Activated effector memory CD4-positive, alpha-beta T cell treated with Interleukin-2 at 50 U/mL for 16 hours (primary cell): ENCODE results near the gene ELL2.

Source experiments
- DNase-seq: peaks from one replicate; pipeline ENCODE4 v3.0.0-alpha.2; 2020

The ELL2 gene

DNA sequence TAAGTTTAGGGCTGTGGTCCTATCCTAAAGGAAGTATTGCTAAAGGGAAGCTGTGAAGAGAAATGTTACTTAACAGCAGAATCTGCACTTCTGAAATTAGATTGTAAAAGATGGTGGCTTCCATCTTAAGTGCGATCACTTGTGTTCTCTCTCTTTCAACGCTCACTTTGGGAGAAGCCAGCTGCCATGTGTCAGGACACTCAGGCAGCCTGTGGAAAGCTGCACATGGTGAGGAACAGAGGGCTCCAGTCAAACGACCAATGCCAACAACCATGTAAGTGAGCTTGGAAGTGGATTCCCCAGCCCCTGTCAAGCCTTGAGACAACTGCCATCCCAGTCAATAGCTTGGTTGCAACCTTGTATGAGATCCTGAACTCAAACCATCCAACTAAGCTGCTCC lies 87.4 kb downstream of the ELL2 start:
- DNase-seq = no peak

GRCh38 chr5:95873351-95873750 lies 88.3 kb downstream of the ELL2 start:
- DNase-seq = no peak

DNA sequence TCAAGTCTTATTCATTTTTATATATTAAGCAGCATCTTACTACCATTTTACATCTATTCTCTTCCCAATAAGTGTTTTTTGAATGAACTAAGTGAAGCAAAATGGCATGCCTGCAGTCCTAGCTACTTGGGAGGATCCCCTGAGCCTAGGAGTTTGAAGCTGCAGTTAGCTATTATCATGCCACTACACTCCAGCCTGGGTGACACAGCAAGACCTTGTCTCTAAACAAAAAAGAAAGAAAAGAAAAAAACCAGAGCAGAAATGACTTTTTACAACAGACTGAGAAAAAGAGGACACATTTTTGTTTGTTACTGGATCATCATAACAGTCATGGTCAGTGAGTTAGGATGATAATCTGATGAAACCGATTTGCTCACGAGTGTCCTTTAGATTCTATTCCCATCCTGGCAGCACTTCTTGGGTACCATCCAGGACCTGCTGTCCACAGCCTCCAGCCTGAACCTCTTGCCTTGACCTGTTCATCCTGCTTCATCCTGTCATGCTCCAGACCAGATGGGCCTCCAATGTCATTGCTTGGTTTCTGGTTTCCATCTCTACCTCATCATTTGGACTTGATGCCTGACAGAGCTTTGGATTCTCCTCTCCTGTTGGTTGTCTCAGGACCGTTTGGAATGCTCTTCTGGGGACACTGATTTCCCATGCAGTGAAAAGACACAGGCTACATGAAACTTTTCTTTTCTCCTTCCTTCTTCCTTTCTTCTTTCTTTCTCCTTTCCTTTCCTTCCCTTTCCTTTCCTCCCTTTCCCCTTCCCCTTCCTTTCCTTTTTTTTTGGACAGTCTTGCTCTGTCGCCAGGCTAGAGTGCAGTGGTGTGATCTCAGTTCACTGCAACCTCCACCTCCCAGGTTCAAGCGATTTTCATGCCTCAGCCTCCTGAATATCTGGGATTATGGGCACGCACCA lies 89.0 kb downstream of the ELL2 start:
- DNase-seq = no peak

DNA sequence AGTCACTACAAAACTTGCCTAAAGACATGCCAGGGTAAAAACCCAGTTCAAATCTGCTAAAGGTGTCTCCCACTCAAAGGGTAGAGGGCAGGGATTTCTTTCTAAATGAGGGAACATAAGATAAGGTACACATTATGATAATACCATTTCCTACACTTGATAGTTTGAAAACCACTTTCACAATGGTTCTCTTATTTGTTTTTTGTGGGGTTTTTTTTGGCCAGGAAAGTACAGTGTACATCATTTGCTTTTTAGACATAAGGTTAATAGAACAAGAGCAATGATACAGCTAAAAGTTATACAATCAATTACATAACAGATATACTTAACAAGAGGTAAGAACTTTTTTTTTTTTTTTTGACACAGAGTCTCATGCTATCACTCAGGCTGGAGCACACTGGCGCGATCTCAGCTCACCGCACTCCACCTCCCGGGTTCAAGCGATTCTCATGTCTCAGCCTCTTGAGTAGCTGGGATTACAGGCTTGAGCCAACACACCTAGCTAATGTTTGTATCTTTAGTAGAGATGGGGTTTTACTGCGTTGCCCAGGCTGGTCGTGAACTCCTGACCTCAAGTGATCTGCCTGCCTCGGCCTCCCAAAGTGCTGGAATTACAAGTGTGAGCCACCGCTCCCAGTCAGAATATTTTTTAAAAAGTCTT lies 90.4 kb downstream of the ELL2 start:
- no peak for DNase-seq

DNA sequence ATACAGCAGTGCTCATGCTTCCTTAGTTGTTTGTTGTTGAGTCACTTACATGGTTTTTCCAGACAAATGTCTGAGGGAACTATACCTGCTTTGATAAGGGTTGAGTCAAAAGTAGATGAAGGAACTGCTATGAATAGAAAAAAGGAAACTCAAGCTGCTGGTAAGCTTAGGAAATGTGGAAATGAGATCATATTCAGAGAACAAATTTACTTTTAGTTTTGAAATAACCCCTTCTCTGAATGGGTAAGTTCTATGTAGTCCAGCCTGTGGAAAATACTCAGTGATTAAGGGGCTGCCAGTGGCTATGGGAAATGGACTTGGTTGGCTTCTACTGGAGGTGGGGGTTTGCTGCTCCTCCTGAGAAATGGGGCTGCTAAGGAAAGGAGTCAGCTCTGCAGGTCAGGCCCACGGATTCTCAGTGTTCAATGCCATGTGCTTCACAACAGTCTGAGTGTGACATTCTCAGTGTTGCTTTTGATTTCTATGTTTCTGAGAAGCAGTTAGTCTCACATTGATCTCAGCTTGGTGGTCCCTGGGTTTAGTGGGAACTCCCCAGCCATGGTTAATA lies 91.5 kb downstream of the ELL2 start:
- no peak for DNase-seq

DNA sequence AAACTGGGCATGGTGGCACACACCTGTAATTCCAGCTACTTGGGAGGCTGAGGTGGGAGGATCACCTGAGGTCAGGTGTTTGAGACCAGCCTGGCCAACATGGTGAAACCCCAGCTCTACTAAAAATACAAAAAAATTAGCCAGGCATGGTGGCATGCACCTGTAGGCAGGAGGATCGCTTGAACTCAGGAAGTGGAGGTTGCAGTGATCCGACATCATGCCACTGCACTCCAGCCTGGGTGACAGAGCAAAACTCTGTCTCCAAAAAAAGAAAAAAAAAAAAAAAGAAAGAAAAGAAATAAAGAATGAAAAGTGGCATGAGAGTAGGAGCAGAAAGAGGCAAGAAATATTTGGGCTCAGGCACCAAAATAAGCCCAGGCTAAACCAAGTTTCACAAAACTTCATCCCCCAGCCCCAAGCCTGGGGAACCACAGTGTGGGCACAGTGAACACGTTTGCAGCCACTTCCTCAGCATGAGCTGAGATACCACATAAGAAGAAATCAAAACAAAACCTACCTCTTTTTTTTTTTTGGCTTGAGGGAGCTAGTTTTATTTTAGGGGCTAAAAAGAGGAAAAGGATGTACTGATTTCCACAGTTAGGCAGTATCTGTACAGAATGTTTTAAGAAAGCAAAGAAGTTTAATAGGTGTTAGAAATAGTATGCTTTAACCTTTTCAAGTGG lies 92.3 kb downstream of the ELL2 start:
- DNase-seq = peak; percentile 39

DNA sequence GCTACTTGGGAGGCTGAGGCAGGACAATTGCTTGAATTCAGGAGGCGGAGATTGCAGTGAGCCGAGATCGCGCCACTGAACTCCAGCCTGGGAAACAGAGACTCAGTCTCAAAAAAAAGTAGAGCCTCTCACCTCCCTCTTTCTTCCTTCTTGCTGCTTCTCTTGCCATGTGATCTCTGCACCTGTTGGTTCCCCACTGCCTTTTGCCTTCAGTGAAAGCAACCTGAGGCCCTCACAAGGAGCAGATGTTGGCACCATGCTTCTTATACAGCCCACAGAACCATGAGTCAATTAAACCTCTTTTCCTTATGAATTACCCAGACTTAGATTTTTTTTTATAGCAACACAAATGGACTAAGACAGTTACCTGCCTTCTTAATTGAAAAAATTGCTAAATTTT lies 93.5 kb downstream of the ELL2 start:
- DNase-seq = no peak

GRCh38 chr5:95866435-95867040 lies 95.1 kb downstream of the ELL2 start:
- DNase-seq = no peak

DNA sequence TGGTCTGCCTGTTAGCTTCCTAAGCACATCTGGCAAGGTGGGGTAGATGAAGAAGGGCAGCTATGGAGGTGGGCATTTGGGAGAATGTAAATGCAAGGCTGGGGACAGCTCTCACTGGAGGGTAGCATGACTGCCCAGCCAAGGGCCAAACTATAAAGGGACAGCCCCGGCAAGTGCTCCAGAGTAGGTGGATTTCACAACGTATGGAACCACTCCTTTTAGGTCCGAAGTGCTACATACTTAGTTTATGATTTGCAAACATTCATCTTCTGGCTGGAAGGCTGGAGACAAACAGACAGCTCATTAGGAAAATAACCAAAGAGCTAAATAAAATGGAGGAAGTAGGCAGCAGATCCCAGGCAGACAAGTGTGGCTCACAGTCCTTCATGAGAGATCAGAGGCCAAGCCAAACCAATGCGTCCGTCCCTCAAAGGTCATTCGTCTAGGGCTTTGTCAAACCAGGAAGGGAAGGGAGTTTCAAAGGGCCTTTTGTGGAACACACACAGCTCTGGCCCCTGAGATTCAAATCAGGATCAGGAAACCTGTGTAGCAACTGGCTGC lies 96.6 kb downstream of the ELL2 start:
- no peak for DNase-seq

DNA sequence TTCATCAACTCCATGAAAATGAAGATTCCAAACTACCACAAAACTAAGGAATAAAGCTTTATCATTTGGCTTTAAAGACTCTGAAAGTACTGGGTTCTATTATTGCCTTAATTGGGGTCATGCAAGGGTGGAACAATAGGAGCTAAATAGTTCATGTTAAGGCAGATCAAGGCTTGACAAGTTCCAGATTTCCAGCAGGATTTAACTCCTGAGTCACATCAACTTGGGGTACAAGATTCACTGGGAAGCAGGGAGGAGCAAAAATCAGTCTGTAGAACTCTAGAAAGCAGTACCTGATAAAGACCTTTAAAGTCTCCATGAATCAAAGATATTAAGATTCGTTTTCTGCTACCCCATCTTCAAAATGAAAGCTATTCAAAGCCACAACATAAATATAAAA lies 97.2 kb downstream of the ELL2 start:
- no peak for DNase-seq

- no peak for DNase-seq
These were observed 98.3 kb downstream of the ELL2 start for GRCh38 chr5:95863383-95863757.

DNA sequence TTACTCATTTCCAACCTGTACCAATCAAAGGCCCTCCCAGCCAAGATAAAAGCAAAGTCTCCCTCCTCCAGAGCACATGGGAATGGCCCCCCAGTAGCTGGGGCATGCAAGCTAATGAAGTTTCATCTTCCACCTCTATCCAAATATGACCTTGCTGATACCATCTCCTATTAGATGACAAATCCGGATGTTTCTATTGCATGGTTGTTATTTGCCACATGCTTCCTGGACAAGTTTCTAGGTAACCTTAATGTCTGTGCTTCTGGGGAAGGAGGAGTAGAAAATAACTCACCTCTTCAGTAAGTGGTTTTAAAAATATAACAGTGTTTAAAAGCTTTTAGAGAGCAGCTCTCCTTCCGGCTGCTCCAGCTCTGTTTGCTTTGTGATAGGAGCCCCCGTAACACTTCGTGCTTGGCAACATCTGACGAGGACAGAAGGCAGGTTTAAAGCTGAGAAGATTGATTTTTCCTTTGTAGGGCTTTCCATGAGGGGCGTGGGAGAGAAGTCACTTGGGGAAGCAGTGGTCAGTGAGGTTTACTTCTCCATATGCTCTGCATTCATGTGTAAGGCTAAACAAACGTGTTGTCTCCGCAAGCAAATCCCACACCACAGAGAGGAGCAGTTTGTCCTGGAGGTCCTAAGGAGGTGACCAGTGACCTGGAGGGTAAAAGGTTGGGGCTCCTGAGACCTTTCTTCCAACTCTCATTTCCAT lies 98.8 kb downstream of the ELL2 start:
- DNase-seq = no peak

DNA sequence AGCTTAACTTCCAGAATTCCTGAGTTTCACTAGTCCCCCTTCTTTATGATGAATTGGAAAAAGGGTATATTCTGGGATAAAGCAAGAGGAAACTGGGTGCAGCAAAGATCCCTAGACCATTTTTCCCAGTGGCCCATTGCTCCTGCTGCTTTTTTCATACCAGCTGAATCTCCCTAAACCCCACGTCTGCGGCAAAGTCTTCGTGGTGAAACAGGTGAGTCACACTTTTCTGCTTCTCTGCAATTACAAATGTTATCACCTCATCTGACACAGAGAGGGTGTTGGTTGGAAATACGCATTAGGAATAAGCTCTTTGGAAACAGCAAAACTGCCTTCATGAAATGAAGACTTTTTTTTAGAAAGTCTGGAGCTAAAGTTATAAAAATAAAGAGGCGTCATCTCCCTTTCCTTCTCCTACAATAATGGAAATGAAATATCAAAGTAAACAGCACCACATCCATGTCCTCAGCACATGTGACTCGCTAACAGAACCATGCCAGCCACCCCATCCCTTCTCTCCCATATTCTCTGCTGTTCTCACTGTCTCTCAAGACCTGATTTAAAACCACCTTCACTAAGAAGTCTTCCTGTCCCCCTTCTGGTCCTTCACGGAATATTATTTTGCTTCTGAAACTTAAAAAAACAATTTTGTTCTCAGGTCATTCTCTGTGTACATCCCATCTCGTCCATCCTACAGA lies 99.6 kb downstream of the ELL2 start:
- no peak for DNase-seq

DNA sequence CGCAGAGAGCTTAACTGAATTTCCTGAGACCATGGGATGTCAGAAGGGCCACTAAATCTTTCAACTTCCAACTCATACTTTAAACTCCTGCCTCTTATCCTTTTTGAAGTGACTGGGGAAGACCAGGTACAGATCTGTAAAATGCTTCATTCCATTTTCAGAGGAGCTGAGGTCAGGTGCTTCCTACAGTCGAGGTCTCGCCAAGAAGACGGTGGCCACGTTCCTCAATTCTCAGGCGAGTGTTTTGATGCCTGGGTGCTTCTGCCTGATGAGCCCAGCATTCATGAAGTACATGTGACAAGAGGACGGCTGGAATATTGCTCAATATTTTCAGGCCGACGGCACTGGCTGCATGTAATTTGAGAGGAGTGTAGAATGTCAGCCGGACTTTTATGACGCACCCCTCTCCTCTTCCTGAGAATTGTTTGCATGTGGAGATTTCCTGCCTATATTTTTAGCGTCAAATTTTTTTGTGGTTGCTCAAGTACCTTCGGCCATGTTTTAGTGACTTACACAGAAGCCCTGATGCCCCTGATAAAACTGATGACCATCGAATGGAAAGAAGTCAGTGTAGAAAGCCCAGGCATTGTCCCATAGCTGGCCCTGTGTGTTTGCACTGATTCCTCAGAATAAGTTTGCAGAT lies 100.3 kb downstream of the ELL2 start:
- DNase-seq = no peak

- DNase-seq = no peak
These were observed 102.0 kb downstream of the ELL2 start for GRCh38 chr5:95859661-95860060.

DNA sequence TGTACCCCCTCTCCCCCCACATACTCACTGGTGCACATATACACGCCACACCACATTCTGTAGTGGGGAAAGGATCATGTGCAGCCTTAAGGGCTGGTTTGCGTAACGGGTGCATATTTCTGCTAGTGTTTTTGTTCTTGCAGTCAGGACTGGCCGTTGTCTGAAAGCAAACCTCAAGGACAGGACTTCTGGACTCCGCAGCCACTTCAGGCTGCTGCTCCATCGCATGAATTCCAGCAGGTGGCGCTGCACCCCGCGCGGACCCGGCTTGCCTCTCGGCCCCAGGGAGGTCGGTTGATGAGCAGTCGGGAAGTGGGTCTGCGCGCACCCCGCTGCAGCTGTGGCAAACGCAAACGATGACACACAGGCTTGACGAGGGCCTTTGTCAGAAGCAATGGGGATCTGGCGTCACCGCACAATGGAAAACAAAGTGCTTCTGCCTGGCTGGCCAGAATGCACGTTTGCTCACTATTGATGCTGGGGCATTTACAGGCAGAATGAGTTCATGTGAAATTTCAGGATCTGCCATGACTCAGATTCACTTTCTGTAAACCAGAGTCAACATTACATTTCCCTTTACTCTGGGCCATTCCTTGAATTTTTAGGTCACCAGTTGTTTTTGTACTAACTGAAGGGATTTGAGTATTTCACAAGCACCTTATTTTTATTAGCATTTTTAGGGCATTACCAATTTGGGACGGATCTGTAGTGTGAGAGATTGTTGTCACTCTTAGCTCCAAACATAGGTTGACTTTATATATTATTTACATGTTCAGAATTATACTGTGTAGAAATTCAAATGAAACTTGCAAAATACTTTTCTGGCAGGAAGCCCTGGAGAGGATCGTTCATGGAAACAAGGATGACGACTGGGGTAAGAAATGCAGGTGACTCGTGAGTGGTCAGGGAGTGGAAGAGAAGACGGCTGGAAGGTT lies 102.7 kb downstream of the ELL2 start:
- DNase-seq = peak; percentile 78

- DNase-seq = no peak
These were observed 103.6 kb downstream of the ELL2 start for GRCh38 chr5:95858023-95858461.

- DNase-seq = no peak
These were observed 104.3 kb downstream of the ELL2 start for GRCh38 chr5:95857185-95857945.

DNA sequence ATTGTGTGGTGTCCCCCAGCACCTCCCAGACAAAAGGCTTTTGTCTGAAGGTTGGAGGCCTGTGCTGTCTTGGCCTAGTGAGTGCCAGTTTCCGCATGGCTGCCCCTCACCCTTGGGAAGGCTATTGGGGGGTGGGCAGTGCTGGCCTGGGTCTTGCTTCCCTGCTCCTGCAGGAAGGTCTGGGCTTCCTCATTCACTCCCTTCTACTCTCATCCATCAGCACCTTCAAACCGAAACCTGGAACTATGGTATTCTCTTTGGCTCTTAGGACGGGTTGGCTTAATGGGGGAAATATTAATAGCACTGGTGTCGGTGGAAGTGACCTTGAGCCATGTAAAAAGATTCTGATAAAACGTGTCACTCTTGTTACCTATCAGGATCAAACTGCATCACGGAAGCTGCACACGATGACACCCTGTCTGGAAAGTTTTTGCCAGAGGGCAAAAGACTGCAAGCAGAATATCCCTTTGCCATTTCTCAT lies 105.1 kb downstream of the ELL2 start:
- no peak for DNase-seq
